COLO668 (cell line): Measurements from ENCODE around the gene ETV6.
"Not testable (repeated sequence)": the region's sequence is repeated elsewhere in the genome, so short reads cannot be mapped to it uniquely, and the experiment has no call there.

Experiments used
- DNase-seq: peaks from one replicate; lab custom pipeline; 2025; ENCODE audit not compliant: unreplicated experiment; lab: John Stamatoyannopoulos, UW

Gene ETV6

DNA sequence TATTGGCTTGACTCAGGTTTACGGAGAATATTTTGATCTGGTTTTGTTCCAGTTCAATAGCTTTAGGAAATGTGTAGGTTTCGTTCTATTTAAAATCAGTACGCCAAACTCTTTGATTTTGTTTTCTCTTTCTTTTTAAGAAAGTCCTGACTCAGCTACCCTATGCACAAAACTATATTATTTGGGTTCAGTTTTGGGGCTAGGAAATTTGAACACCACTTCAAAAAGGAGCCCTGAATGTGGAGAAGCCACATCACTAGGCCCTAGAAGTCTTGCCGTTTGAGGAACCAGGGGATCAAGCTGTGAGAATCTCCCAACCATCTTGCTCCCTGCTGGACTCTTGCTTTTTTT, 253.0 kb downstream of the ETV6 start:
- no peak for DNase-seq

DNA sequence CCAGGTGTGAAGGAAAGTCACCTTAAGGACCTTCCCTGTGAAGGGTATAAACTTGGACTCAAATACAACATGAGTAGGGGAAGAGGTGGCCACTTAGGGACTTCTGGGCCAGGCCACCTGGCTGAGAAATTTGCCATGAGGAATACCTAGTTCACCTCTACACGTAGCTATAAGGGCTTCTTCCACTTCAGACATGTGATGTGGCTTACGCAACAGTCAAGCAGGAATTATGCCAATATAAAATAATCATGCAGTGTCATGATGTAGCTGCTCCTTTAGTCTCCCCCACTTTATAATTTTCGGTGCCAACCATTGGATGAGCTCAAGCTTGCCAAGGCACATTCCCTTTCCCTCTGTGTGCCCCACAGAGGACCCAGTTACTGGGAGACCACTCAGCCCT, 254.7 kb downstream of the ETV6 start:
- no peak for DNase-seq

DNA sequence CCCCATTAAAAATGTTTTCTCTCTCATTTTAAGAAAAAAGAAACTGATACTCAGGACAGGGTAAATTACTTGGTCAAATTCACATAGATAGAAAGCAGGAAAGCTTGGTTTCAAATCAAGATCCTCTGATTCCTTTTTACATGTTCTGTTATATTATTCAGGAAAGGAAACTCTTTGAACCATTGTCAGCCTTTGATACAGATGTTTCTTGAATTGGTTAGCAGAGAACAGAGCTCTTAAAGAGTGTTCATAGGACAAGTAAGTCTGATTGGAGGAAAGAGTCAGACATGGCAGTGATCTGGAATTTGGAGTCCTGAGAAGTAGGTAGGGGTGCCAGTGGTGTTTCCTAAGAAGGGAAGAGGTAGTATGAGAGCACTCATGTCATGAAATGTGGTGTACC, 256.1 kb downstream of the ETV6 start:
- DNase-seq, result no peak

DNA sequence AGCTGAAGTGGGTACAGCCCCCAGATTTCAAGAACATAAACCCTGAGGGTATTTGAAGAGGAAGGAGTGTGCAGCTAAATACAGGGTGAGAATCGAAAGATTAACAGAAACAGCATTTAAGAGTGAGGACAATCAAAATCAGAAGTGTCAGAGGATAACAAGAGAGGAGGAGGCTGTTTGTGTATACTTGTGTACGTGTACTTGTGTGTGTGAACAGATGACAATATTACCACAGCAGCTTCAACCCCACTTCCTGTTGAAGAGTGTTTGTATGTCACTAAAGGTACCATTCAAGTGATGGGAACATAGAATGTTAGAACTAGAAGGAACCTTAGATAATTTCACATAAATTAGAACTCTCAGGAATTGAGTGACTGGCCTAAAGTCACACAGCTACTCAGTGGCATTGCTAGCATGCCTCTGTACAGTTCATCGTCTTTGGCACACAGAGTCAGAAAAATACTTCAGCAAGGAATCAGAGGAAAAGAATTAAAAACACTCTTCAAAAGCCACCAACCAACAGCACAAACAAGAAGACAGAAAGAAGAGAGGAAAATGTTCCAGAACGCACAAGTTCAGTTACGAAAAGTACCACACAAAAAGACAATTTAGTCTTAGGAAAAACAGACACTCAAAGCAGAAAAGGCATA, 256.9 kb downstream of the ETV6 start:
- no peak for DNase-seq

DNA sequence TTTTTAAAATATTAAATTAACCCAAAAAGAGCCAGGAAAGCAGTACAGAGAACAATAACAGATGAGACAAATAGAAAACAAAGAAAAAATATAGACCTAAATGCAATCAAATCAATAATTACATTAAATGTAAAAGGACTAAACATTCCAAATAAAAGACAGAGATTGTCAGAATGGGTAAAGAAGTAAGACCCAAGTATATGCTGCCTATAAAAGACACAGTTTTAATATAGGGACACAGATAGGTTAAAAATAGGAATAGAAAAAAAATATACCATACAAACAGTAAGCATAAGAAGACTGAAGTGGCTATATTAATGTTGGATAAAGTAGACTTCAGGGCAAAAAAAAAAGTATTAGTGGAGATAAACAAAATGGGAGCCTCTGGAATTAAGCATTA, 258.2 kb downstream of the ETV6 start:
- DNase-seq, result no peak

DNA sequence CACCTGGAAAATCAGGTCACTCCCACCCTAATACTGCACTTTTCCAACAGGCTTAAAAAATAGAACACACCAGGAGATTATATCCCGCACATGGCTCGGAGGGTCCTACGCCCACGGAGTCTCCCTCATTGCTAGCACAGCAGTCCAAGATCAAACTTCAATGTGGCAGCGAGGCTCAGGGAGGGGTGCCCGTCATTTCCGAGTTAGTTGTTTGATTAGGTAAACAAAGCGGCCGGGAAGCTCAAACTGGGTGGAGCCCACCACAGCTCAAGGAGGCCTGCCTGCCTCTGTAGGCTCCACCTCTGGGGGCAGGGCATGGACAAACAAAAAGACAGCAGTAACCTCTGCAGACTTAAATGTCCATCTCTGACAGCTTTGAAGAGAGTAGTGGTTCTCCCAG, 259.9 kb downstream of the ETV6 start:
- not testable (repeated sequence) for DNase-seq

DNA sequence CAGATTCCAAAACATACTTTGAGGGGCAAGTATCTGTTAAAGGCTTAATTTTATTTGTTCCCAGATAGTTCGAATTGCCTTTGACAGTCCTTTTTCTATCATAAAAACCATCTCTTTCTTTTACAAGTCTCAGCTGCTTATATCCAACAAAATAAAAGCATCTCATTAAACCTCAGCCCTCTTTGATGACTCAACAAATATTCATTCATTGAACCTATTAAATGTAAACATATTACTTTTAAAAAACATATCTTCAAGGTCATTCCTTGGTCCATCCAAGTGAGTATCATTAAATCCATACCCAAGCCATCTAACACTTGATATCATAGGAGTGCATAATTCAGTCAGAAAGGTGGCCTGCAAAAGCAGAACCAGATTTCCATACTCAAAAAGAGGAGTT, 266.6 kb downstream of the ETV6 start:
- no peak for DNase-seq

DNA sequence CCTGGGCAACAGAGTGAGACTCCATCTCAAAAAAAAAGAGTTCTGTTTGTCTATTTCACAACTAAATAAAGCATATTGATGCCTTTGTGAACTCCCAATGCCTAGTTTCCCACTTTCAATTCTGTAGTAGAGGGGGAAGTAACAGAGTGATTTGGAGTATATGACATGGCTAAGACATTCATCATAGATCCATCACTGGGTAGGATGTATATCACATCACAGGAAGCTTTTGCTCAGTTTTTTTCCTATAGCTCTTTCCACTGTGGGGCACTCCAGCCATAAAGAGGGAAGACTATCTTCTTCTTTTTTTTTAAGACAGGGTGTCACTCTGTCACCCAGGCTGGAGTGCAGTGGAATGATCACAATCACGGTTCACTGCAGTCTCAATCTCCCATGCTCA, 267.3 kb downstream of the ETV6 start:
- no peak for DNase-seq

DNA sequence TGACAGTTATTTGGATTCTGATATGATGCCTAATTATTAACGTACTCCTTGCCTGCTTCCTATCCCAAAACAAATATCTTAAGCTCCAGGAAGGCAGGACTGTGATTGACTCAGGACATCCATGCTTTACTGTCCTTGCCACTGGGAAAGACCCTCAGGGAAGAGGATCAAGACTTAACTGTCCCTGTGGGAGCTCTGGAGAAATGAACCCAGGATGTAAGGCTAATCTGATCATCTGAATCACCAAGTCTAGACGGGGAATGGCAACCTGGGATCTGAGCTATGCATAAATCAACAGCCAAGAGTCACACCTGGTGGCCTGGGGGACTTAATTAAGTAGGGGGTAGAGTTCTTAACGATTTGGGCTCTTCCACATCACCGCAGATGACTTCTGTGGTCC, 268.0 kb downstream of the ETV6 start:
- DNase-seq, result no peak

DNA sequence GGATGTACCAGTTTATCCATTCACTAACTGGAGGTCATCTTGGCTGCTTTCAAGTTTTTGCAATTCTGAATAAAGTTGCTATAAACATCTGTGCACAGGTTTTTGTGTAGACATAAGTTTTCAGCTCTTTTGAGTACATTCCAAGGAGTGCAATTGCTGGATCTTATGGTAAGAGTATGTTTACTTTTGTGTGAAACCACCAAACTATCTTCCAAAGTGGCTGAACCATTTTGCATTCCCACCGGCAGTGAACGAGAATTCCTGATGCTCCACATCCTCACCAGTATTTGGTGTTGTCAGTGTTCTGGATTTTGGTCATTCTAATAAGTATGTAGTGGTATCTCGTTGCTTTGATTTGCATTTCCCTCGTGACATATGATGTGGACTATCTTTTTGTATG, 270.8 kb downstream of the ETV6 start:
- no peak for DNase-seq

DNA sequence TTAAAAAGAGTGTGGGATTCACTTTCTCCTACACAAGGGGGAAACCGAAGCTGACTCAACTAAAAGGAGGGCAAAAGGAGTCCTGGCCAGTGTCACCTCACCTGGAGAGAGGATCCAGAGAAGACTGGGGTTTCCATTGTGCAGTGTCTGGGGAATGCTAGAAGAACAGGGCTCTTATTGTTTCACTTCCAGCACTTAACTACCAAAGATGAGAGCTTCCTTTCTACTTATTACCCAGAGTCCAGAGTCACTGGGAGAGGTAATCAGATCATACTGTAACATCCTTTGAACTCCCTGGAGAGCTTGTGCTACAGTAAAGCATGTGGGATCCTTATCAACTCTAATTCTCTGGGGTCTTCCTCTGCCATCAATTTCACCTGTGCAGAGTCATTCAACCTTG, 272.9 kb downstream of the ETV6 start:
- DNase-seq, result no peak

DNA sequence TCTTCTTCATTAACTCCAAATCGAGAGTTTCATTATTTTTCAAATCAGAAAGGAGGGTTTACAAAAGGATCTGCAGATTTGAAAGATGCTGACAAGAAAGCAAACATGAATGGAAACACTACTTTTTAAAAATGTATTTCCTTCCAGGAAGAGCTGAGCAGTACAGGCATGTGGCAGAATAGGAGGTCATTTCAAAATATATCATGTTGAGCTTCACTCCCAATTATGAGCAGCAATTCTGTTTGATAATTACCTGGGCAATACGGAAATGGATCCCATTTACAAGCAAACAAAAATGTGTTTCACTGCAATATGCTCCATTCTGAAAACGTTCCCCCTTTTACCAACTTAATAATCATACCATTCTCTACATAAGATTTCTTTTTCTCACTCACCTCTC, 273.6 kb downstream of the ETV6 start:
- no peak for DNase-seq

DNA sequence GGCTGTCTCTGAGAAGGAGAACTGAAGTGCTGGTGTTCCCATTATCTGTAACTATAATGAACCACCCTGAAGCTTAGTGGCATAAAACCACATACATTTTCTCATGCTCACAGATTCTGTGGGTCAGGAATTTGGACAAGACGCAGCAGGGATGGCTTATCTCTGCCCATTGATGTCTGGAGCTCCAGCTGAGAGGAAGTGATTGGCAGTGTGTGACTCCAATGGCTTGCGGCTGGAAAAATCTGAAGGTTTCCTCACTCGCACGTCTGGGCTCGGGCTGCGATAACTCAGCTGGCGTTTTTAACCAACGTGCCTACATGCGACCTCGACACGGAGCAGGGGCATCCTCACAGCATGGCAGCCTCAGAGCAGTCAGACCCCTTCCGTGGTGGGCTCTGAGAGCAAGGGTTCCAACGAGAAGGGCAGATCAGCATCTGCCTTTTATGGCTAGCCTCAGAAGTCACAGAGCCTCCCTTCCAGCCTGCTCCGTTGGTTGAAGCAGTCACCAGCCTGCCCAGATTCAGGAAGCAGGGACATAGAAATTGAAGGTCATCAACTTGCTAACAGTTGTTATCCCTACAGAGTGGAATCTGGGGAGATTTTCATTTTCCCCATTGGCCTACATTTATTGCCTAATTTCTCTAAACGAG, 277.9 kb downstream of the ETV6 start:
- DNase-seq, result no peak

DNA sequence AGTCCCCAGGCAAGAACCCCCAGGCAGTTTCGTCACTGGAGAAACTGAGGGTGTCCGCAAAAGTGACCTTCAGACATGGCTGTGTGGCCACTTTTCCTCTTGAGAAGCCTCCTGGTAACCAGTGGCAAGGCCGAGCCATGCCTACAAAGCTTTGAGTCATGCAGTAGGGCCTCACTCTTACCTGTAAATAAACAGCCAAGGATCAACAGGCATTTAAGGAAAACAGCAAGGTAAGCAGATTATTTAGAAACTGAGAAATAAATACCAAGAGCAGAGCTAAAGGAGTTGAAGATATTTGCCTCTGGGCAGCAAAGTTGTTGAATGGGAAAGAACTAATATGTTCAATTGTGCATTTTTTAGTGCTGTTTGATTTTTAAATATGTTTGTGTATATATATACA, 280.2 kb downstream of the ETV6 start:
- no peak for DNase-seq

DNA sequence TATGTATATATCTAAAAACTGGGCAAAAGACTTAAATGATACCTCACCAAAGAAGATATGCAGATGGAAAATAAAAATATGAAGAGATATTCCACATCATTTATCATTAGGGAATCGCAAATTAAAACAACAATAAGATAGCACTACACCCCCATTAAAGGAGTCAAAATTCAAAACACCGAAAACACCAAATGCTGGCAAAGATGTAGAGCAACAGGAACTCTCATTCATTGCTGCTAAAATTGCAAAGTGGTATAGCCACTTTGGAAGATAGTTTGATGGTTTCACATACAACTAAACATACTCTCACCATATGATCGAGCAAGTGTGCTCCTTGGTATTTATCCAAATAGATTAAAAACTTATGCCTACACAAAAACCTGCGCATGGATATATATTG, 289.7 kb downstream of the ETV6 start:
- no peak for DNase-seq

DNA sequence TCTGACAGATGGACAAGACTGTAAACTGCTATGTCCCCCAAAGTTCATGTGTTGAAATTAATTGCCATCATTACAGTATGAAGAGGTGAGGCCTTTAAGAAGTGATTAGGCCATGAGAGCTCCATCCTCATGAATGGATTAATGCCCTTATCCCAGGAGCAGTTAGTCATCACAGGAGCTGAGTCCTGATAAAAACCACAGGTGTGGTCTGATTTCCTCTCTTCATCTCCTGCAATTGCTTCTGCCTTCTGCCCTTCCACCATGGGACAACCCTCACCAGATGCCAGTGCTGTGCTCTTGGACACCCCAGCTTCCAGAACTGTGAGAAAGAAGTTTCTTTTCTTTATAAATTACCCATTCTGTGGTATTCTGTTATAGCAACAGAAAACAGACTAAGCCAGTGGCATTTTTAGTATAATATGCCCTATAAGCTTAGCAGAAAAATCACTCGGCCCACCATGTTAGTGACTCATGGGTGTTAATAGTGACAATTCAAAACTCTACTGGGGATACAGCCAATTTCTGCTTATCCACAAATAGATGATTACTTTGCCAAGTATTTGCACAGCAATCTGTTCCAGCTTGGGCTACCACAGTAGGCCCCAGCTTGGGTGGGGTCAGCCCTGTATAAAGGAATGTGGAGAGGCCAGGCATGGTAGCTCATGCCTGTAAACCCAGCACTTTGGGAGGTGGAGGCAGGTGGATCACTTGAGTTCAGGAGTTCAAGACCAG, 292.3 kb downstream of the ETV6 start:
- DNase-seq, result no peak

DNA sequence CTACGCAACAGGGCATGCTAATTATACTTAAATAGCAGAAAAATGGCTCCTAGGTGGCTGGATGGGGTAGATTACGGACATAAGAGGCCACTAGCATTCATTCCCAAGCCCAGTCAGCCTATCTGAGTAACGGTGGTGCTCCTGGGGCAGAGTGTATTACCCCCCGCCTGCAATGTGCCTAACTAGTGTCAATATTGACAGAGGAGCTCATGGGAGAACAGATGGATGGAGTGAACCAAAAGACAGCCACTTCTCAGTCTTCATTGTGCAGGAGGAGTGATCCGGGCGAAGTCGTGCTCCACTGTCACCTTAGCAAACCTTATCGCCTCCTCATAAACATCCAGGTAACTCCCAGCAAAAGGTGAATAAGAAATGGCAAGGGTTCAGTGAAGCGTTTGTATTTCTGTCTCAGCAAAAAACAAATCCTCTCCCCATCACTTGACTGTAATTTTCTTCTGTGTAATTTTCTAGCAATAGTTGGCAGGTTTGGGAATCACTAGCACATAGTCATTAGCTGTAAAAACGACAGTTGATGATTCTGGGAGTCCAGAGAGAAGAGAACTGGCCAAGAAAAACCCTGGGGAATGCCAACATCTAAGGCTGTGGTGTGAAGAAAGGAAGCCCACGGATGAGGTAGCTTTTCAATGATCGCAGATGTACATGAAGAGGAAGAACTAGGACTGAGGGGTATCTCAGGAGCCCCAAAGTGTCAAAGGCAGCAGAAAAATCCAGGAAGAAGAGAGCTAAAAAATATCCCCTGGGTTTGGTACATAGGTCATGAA, 294.6 kb downstream of the ETV6 start:
- DNase-seq, result peak; percentile 8
